GM12891 (cell line): Measurements from ENCODE around the gene KPNA3.
A peak's percentile ranks its signal among the peaks of the same experiment; 100 is the strongest.

Experiments
- POLR2A ChIP-seq: IDR thresholded peaks from 2 replicates; pipeline ENCODE4 v1.6.1; 2011; ENCODE audit warnings: low read depth, low read length, control low read depth
- POLR2AphosphoS5 ChIP-seq: IDR thresholded peaks from 2 replicates; pipeline ENCODE4 v1.6.1; 2011; ENCODE audit warnings: low read depth, low read length, control low read depth
- POU2F2 ChIP-seq: IDR thresholded peaks from 2 replicates; pipeline ENCODE4 v1.6.1; 2011; ENCODE audit warnings: low read depth, mild to moderate bottlenecking, control low read depth, low read length, moderate library complexity
- SPI1 ChIP-seq: IDR thresholded peaks from 2 replicates; pipeline ENCODE4 v1.6.1; 2011; ENCODE audit warnings: low read depth, low read length, control low read depth
- TAF1 ChIP-seq: IDR thresholded peaks from 2 replicates; pipeline ENCODE4 v1.6.1; 2011; ENCODE audit warnings: low read depth, low read length, control low read depth

DNA sequence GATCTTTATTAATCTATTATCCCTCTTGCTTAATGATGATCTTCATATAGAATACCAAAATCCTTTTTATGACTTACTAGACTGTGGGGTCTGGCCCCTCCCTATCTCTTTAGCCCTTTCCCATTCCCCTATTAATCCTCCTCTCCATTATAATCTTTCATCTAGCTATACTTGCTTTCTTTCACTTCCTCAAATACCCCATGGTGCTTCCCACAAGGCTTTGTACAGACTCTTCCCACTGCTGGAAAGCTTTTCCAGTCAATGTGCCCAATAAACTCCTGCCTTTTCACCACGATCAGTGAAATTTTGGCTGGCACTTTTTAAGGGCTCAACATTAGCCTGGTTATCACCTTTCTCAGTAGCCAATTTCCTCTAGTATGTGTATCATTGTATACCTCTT is 98.0 kb downstream of the KPNA3 start:
- TF ChIP-seq POLR2AphosphoS5 (no peak), POLR2A (no peak), TAF1 (no peak), SPI1 (peak; percentile 69), POU2F2 (no peak)
